HS-5 (cell line): ENCODE measurements around the gene RCN1.

ENCODE experiments used
- DNase-seq: peaks from one replicate; pipeline ENCODE4 v3.0.0-alpha.2; 2012; ENCODE audit warnings: low read depth

Gene RCN1

GRCh38 chr11:32153747-32154146 lies 62.9 kb downstream of the RCN1 start:
- DNase-seq, result no peak

GRCh38 chr11:32154275-32154674 lies 63.4 kb downstream of the RCN1 start:
- no peak for DNase-seq
